MCF 10A (cell line): Measurements from ENCODE around the gene BTNL9. TPM values are rescaled to one million over a fixed set of nuclear protein-coding genes. Genes with fewer than 3 reads are reported as not detected.

Source experiments
- BruUV-seq: library from RNA; stranded (reverse); fragments of 400-500 nt; replicated peaks from 2 replicates; lab custom pipeline; 2021; lab: Mats Ljungman, UMichigan
- CTCF ChIA-PET: fragments of 300-600 bp; sonication (Branson Sonifier 250); formaldehyde crosslinking; extraction: SDS; loops from one replicate; lab custom pipeline; 2021; ENCODE audit warnings: antibody characterized with exemption, inconsistent platforms; lab: Yijun Ruan, JAX
- POLR2A ChIA-PET: fragments of 300-600, 350-650 bp; sonication (Branson Sonifier 250); formaldehyde crosslinking; extraction: SDS; loops from one replicate; lab custom pipeline; 2020; ENCODE audit warnings: antibody characterized with exemption, inconsistent platforms; lab: Yijun Ruan, JAX
- DNase-seq: peaks from one replicate; pipeline ENCODE4 v3.0.0-alpha.2; 2018; ENCODE audit not compliant: unreplicated experiment
- H3K27ac Mint-ChIP-seq: one replicate; pipeline ENCODE4 v1.8.0; 2022; ENCODE audit warnings: mild to moderate bottlenecking, low read depth, mixed read lengths; ENCODE audit not compliant: unreplicated experiment
- H3K27me3 Mint-ChIP-seq: one replicate; pipeline ENCODE4 v1.8.0; 2022; ENCODE audit warnings: mixed read lengths; ENCODE audit not compliant: insufficient read depth, unreplicated experiment
- H3K36me3 Mint-ChIP-seq: one replicate; pipeline ENCODE4 v1.8.0; 2022; ENCODE audit warnings: mild to moderate bottlenecking, moderate library complexity, mixed read lengths; ENCODE audit not compliant: insufficient read depth, unreplicated experiment
- H3K4me1 Mint-ChIP-seq: one replicate; pipeline ENCODE4 v1.8.0; 2022; ENCODE audit warnings: mixed read lengths; ENCODE audit not compliant: insufficient read depth, unreplicated experiment
- H3K4me3 Mint-ChIP-seq: one replicate; pipeline ENCODE4 v1.8.0; 2022; ENCODE audit warnings: mild to moderate bottlenecking, moderate library complexity, mixed read lengths; ENCODE audit not compliant: unreplicated experiment
- H3K9me3 Mint-ChIP-seq: one replicate; pipeline ENCODE4 v1.8.0; 2022; ENCODE audit warnings: mixed read lengths; ENCODE audit not compliant: unreplicated experiment
- CTCF ChIP-seq: fragments of 200-600 bp; IDR thresholded peaks from one replicate; pipeline ENCODE4 v1.8.0; 2022; ENCODE audit warnings: antibody characterized with exemption, mild to moderate bottlenecking; ENCODE audit not compliant: unreplicated experiment
- intact Hi-C: fragments of 100-400 bp; cut with micrococcal nuclease; formaldehyde crosslinking; loops from 2 replicates; pipeline ENCODE4 v1.14.1; 2022
- microRNA-seq: library from miRNA; unstranded; fragments of <30 nt; microRNA quantifications from one replicate; pipeline ENCODE4 v1.2.0, GENCODE V29; 2022
- total RNA-seq: library from RNA; stranded (reverse); gene quantifications from 2 replicates; pipeline ENCODE4 v1.2.3, GENCODE V29; 2022

The BTNL9 gene
- total RNA-seq, 1 experiment from 2014 or later = not detected

GRCh38 chr5:181111010-181111409, 70.9 kb downstream of the BTNL9 start:
- intact Hi-C loops = no loop called here
- H3K9me3 Mint-ChIP-seq = no peaks in the 10 kb centered on the region
- BruUV-seq = no TSS peak
- peaks cover 13% of the 10 kb centered on the region for H3K27me3 Mint-ChIP-seq
- no peak for DNase-seq
- H3K36me3 Mint-ChIP-seq = peaks cover 4% of the 10 kb centered on the region
- H3K27ac Mint-ChIP-seq = peak overlapping the region; percentile 43
- no peak overlapping the region for H3K4me3 Mint-ChIP-seq
- peaks cover 9% of the 10 kb centered on the region for H3K4me1 Mint-ChIP-seq
- no peak for TF ChIP-seq CTCF
- ChIA-PET POLR2A (interaction anchor here (0.9 kb wide), 1 partner anchor 38 kb away, joined by 3 read pairs; no protein-coding TSS in a partner anchor), CTCF (interaction anchor here (1.4 kb wide), 1 partner anchor 11 kb away, joined by 7 read pairs; no protein-coding TSS in a partner anchor)

Small RNA genes lying within 50 kb of the gene (microRNA-seq; reads per million reads assigned to microRNA genes)
- not detected for gene MIR8089

Other genes starting within 250 kb of the BTNL9 start
- gene MGAT1, start 237.5 kb upstream of the BTNL9 start, total RNA-seq = 135 and 150 TPM in 2 replicates
- gene ZFP62, start 179.0 kb upstream of the BTNL9 start, total RNA-seq = 31.2 and 36.9 TPM in 2 replicates
- not detected in 2 replicates for gene BTNL8, start 141.1 kb upstream of the BTNL9 start, total RNA-seq
- not detected in 2 replicates for gene BTNL3, start 51.4 kb upstream of the BTNL9 start, total RNA-seq
- gene OR2V1, start 90.9 kb downstream of the BTNL9 start, total RNA-seq = not detected in 2 replicates
- gene OR2V2, start 107.3 kb downstream of the BTNL9 start, total RNA-seq = not detected in 2 replicates
- gene TRIM7, start 164.9 kb downstream of the BTNL9 start, total RNA-seq = 26.3 and 27.0 TPM in 2 replicates
- 42.8 and 49.4 TPM in 2 replicates for gene TRIM41, start 183.0 kb downstream of the BTNL9 start, total RNA-seq
- 2,995 and 4,050 TPM in 2 replicates for gene RACK1, start 203.6 kb downstream of the BTNL9 start, total RNA-seq
- 12.5 and 16.1 TPM in 2 replicates for gene TRIM52, start 220.9 kb downstream of the BTNL9 start, total RNA-seq